Daoy (cell line): Measurements from ENCODE around the gene GPR21. TPM values are rescaled to one million over a fixed set of nuclear protein-coding genes. Genes with fewer than 3 reads are reported as not detected.

Experiments used
- DNase-seq: peaks from one replicate; pipeline ENCODE4 v3.0.0-alpha.2; 2015; ENCODE audit warnings: low read depth
- total RNA-seq: library from RNA; depleted of rRNA; stranded (reverse); fragments of >200 nt; shearing (Covaris generic); gene quantifications from 2 replicates; pipeline ENCODE4 v1.2.3, GENCODE V29; 2014; rRNA removed

GPR21 gene
- total RNA-seq, 1 experiment from 2014 or later: not detected

GRCh38 chr9:123063896-123064295 lies 30.4 kb downstream of the GPR21 start:
- DNase-seq: no peak

GRCh38 chr9:123064716-123065115 lies 31.2 kb downstream of the GPR21 start:
- DNase-seq: no peak

GRCh38 chr9:123065196-123065595 lies 31.7 kb downstream of the GPR21 start:
- no peak for DNase-seq

GRCh38 chr9:123067136-123067535 lies 33.7 kb downstream of the GPR21 start:
- DNase-seq: no peak

GRCh38 chr9:123069010-123069481 lies 35.6 kb downstream of the GPR21 start:
- DNase-seq: peak; percentile 88

GRCh38 chr9:123070198-123070597 lies 36.7 kb downstream of the GPR21 start:
- DNase-seq: no peak

- no peak for DNase-seq
Measured at GRCh38 chr9:123072407-123072995, 39.0 kb downstream of the GPR21 start.

GRCh38 chr9:123073441-123073840 lies 40.0 kb downstream of the GPR21 start:
- DNase-seq: no peak

GRCh38 chr9:123073991-123074422 lies 40.5 kb downstream of the GPR21 start:
- peak; percentile 58 for DNase-seq

- DNase-seq: no peak
Measured at GRCh38 chr9:123074628-123075027, 41.2 kb downstream of the GPR21 start.

GRCh38 chr9:123080444-123080843 lies 47.0 kb downstream of the GPR21 start:
- no peak for DNase-seq

- peak; percentile 49 for DNase-seq
Measured at GRCh38 chr9:123081824-123082223, 48.4 kb downstream of the GPR21 start.

GRCh38 chr9:123083680-123084079 lies 50.2 kb downstream of the GPR21 start:
- DNase-seq: no peak

- no peak for DNase-seq
Measured at GRCh38 chr9:123084256-123084655, 50.8 kb downstream of the GPR21 start.

Other genes with a start within 250 kb of the GPR21 start
- not detected in 2 replicates for gene OR5C1, start 244.7 kb upstream of the GPR21 start, total RNA-seq
- gene OR1K1, start 233.5 kb upstream of the GPR21 start, total RNA-seq: not detected in 2 replicates
- 39.7 and 41.4 TPM in 2 replicates for gene PDCL, start 205.1 kb upstream of the GPR21 start, total RNA-seq
- gene RC3H2, start 128.3 kb upstream of the GPR21 start, total RNA-seq: 35.9 and 36.3 TPM in 2 replicates
- 14.0 and 14.5 TPM in 2 replicates for gene ZBTB6, start 120.3 kb upstream of the GPR21 start, total RNA-seq
- gene ZBTB26, start 102.2 kb upstream of the GPR21 start, total RNA-seq: 3.0 and 6.4 TPM in 2 replicates
- 13.7 and 19.1 TPM in 2 replicates for gene RABGAP1, start 92.6 kb upstream of the GPR21 start, total RNA-seq
- gene STRBP, start 234.9 kb downstream of the GPR21 start, total RNA-seq: 43.1 and 44.6 TPM in 2 replicates